ENCODE data around the gene WSB2. TPM values are rescaled to one million over a fixed set of nuclear protein-coding genes. Genes with fewer than 3 reads are reported as not detected.
"Not testable (repeated sequence)": the region's sequence is repeated elsewhere in the genome, so short reads cannot be mapped to it uniquely, and the experiment has no call there.

WSB2 gene
- 10 to 100 TPM; 56.2 to 73.1 (median 61.4) TPM for polyA plus RNA-seq (ENCODE audit: insufficient read length in 10 of 10)
- long read RNA-seq, donor 1, transcript WSB2-201 (9 exons, 2,646 nt): major isoform, 13 of 13 reads
- long read RNA-seq, donor 1, partial matches to known transcripts: 0 of 13 reads
- long read RNA-seq, donor 1, other reads (novel, unspliced or antisense): 0 of 13 reads
- long read RNA-seq, donor 2, transcript WSB2-201 (9 exons, 2,646 nt): major isoform, 16 of 20 reads
- long read RNA-seq, donor 2, partial matches to known transcripts: 0 of 20 reads
- long read RNA-seq, donor 2, other reads (novel, unspliced or antisense): 0 of 20 reads
- long read RNA-seq, donor 3: 0 reads
- long read RNA-seq, donor 4, transcript WSB2-201 (9 exons, 2,646 nt): major isoform, 10 of 10 reads
- long read RNA-seq, donor 4, partial matches to known transcripts: 0 of 10 reads
- long read RNA-seq, donor 4, other reads (novel, unspliced or antisense): 0 of 10 reads
- long read RNA-seq, donor 5, transcript WSB2-201 (9 exons, 2,646 nt): major isoform, 17 of 18 reads
- long read RNA-seq, donor 5, partial matches to known transcripts: 0 of 18 reads
- long read RNA-seq, donor 5, other reads (novel, unspliced or antisense): 0 of 18 reads
- long read RNA-seq, donor 6, transcript WSB2-201 (9 exons, 2,646 nt): major isoform, 19 of 19 reads
- long read RNA-seq, donor 6, partial matches to known transcripts: 0 of 19 reads
- long read RNA-seq, donor 6, other reads (novel, unspliced or antisense): 0 of 19 reads
- long read RNA-seq, donor 7, transcript WSB2-201 (9 exons, 2,646 nt): major isoform, 8 of 9 reads
- long read RNA-seq, donor 7, partial matches to known transcripts: 0 of 9 reads
- long read RNA-seq, donor 7, other reads (novel, unspliced or antisense): 0 of 9 reads
- long read RNA-seq, donor 8, transcript WSB2-201 (9 exons, 2,646 nt): major isoform, 9 of 11 reads
- long read RNA-seq, donor 8, partial matches to known transcripts: 0 of 11 reads
- long read RNA-seq, donor 8, other reads (novel, unspliced or antisense): 0 of 11 reads
- long read RNA-seq, donor 9, partial matches to known transcripts: 0 of 1 reads
- long read RNA-seq, donor 9, other reads (novel, unspliced or antisense): 0 of 1 reads

GRCh38 chr12:118061011-118061872, at the start of gene WSB2:
Gene WSB2, minus strand, starts transcription at chr12:118061179. Its CDS starts 131 bp downstream, at chr12:118061048.
- peak; percentile 66 to 87 (median 77) for DNase-seq

DNA sequence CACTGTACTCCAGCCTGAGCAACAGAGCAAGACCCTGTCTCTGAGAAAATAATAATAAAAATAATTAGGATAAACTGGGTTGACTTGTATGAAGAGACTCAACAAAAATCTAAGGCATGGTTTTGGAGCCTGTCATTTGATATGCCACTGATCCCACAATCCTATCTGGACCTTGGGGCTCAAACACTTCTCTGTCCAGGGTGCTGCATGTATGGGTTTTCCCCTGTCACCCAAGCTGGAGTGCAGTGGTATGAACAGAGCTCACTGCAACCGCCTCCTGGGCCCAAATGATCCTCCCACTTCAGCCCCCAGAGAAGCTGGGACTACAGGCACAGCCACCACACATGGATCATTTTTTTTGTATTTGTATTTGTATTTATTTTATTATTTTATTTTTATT, 48.1 kb upstream of the WSB2 start:
- DNase-seq: no peak

- DNase-seq: no peak
These were observed 46.7 kb upstream of the WSB2 start for GRCh38 chr12:118107694-118108093.

DNA sequence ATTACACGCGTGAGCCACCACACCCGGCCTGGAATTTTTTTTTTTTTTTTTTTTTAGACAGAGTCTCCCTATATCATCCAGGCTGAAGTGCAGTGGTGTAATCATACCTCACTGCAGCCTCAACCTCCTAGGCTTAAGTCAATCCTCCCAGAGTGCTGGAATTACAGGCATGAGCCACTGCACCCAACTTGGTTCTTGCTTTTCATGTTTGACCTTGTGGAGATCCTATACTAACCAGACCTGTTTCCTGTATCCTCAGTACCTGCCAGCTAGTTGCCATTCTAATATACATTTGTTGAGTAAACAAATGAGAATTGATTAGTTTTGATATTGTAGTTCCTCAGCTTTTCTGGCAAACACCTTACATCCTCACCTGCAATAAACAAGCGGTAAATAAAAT, 46.0 kb upstream of the WSB2 start:
- no peak for DNase-seq

- peak; percentile 45 to 82 (median 54) for DNase-seq
These were observed 42.8 kb upstream of the WSB2 start, which contains the start of gene VSIG10 for GRCh38 chr12:118103601-118104382. Gene VSIG10, minus strand, starts transcription at chr12:118104011. Its CDS starts 340 bp downstream, at chr12:118103671.

DNA sequence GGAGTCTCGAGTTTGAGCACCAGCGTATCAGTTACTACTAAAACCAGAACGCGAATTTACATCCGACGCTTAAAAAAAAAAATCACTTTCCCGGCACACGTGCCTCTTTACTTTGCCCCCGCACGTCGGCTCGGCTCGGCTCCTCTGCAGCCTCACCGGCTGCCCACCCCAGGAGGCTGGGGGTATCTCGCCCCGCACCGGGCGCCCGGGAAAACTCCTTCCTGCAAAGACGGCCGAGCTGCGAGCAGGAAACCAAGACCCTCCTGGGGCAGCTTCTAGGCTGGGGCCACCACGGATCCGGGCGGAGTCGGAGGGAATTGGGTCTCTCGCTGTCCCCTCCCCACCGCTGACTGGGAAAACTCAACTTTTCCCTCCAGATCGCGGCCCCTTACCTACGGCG, 42.2 kb upstream of the WSB2 start:
- DNase-seq: peak in 2 of 3 donors; percentile 34 to 67

DNA sequence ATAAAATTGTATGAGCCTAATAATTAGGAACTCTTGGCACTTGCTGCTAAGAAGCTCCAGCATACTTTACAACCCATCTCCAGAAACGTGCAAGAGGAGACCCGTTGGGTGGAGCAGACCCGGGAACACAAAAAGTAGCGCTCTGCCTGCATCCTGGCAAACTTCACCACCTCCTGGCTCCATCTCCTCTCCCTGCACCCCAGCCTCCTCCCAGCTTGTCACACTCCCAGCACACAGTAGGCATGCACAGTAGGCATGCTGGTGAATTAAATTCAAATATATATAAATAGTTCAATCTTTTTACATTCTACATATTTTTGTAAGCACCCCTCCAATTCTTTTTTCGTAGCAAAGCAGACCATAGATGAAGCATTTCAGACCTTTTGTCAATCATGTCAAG, 41.6 kb upstream of the WSB2 start:
- no peak for DNase-seq

DNA sequence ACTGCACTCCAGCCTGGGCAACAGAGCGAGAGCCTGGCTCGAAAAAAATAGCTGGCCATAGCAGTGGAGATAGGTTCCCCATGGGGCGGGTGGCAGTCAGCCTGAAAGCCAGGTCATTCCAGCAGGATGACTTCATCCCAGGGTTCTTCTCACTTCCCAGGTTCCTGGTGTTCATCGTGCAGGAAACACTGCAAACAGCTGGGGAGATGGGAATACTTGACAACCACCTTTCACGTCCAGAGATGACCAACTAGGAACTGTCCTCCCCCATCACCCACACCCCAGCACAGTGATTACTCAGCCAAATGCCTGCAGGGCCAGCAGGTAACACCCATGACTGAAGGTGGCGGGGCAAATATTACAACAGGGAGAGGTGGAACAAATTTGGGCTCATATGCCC, 41.1 kb upstream of the WSB2 start:
- no peak for DNase-seq

- DNase-seq: no peak
These were observed 40.1 kb upstream of the WSB2 start for GRCh38 chr12:118101051-118101450.

DNA sequence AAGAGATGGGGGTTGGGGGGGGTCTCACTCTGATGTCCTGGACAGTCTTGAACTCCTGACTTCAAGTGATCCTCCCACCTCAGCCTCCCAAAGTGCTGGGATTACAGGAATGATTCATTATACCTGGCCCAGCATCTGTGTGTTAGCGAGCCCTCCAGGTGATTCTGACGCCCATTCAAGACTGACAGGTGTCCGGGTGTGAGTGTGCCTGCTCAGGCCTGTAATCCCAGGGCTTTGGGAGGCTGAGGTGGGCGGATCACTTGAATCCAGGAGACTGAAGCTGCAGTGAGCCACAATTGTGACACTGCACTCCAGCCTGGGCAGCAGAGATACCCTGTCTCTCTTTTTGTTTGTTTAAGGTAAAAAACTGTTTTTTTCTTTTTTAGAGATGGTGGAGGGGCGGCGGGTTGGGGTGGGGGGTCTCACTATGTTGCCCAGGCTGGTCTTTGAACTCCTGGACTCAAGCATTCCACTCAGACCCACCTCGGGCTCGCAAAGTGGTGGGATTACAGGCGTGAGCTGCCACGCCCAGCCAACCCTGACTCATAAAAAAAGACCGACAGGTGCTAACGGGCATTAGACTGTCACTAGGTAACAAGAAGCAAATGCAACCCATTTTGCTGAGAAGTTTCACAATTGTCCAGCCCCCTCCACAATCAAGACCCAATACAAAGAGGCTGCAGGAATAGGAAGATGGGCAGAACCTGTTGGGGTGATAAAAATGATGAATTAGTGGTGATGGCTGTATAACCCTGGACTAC, 38.1 kb upstream of the WSB2 start:
- no peak for DNase-seq

DNA sequence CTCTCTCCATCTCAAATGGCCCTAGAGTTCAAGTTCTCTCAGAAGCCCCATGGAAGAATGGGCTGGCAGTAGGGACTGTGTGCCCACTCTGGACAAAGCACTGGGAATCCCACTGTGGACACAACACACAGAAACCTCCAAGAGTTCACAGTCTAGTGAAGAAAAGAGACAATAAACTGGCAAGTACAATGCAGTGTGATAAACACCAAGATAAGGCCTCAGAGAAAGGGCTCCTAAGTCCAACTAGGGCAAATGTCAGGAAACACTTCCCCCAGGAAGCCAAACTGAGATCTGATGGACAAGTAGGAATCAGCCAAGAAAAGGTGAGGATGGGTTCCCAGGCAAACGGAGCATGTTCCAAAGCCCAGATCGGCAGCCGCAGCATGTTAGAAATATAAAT, 37.4 kb upstream of the WSB2 start:
- no peak for DNase-seq

DNA sequence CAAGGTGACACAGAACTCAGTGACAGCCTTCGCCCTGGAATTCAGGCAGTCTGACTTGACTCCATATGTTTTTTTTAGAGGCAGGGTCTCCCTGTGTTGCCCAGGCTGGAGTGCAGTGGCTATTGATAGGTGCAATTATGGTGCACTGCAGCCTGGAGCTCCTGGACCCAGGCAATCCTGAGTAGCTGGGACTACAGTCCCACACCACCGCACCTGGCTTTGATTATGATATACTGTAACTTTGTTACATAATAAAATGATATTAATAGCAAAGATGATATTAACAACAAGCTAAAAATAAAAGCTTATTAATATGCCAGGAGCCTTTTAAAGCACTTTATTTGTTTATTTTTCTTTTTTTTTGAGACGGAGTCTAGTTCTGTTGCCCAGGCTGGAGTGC, 33.1 kb upstream of the WSB2 start:
- DNase-seq: no peak

- no peak for DNase-seq
These were observed 28.8 kb upstream of the WSB2 start for GRCh38 chr12:118089782-118090181.

DNA sequence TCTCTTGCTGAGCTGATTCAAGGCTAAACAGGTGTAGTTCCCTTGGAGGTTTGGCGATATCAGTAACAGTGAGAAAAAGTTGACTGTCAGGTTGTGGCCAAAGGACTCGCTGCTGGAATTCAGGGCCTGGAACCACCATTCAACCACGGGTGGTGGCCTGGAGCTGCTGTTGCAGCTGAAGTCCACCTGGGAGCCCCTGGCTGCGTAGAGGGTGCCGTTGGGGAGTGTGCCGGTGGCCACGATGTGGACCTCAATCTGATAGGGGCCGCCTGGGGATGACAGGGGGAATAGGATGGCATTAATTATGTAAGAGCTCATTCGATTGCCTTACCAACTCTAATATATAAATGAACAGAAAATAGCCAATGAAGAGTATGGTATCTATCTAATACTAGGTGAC, 21.2 kb upstream of the WSB2 start:
- DNase-seq: no peak

DNA sequence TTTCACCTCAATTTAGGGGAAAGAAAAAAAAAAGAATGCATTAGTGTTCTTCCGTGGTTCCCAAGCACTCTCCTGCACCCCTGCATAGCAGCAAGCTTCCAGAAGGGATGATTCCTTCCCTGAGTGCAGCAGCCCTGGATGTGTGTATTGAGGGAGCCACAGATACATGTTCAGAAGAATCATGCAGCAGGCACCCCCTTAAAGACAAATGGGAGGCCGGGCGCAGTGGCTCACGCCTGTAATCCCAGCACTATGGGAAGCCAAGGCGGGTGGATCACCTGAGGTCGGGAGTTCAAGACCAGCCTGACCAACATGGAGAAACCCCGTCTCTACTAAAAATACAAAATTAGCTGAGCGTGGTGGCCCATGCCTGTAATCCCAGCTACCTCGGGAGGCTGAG, 20.5 kb upstream of the WSB2 start:
- not testable (repeated sequence) for DNase-seq

DNA sequence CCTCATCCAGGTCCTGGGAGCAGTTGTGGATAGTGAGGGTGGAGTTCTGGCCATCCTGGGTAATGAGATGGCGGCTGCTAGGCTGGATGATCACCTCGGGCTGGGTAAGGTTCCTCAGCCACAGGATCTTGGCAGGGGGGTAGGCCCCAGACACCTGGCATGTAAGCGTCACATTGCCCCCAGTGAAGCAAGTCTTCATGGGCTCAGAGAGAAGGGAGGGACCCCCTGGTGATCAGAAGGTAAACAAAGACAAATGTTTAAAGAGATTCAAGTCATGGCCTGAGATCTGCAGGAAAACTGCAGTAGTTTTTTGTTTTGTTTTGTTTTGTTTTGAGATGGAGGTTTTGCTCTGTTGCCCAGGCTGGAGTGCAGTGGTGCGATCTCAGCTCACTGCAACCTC, 12.8 kb upstream of the WSB2 start:
- DNase-seq: no peak

DNA sequence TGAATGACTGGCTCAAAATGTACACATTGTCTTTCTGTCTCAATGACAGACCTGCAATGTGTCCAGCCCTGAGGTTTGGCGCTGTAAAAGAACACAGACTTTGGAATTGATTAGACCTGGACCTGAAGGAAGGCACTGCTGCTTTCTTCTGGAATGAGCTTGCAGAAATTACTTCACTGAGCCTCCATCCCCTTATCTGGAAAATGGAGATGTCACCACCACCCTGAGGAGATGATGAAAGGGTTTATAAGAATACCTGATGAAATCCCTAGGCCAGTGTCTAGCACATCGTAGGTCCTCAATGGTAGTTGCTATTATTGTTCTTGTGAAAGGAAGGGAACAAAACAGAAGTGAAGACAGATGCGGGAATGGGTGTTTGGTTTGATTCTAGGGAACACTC, 9.7 kb upstream of the WSB2 start:
- DNase-seq: no peak

DNA sequence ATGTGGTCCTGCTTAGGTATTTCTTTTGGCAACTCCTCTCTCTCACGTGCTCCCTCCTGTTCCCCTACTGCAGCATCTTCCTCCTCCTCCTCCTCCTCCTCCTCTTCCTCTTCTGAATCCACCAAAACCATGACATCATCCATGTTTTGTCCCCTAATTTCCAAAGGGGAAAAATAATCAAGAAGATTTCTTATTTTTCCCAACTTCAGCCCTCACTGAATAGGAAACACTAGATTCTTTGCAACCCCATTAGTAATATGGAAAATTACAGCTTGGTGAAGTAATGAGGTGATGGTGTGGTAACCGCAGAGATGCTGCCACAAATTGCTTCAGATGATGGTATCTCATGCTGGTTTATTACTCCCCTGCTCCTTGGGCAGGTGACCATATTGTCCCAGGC, 7.5 kb upstream of the WSB2 start:
- DNase-seq: no peak

GRCh38 chr12:118065380-118065779, 4.4 kb upstream of the WSB2 start:
- no peak for DNase-seq

GRCh38 chr12:118064608-118065007, 3.6 kb upstream of the WSB2 start:
- DNase-seq: no peak
